Heart left ventricle (tissue), 13 donors: ENCODE measurements around the gene GPR119.

Experiments used
- CTCF ChIP-seq, 12 donors: fragments of 200-600 bp; sonication (generic) in 4 of 12; IDR thresholded peaks; one replicate each; pipeline versions ENCODE4 v1.5.0 to v1.8.0; 2018 to 2022; ENCODE audit warnings: antibody characterized with exemption in 12 of 12, mild to moderate bottlenecking in 5 of 12
- POLR2A ChIP-seq, 2 donors: fragments of 450-650 bp; IDR thresholded peaks; one replicate each; pipeline ENCODE4 v1.6.1; 2017; ENCODE audit warnings: antibody characterized with exemption in 2 of 2, mild to moderate bottlenecking in 2 of 2, moderate library complexity in 2 of 2
- donor health status: ischemic (EF 13 %, LVEDD 7.1; RV severe dilation, severe dysfunction).
- donor health status: DM: no; HTN: yes; CAD: no.
- donor health status: DM: no; HTN: no; CAD: no.
- donor health status: ischemic (EF 25% LVEDD 6.9; RV normal size, moderate dysfunction).
- donor health status: ischemic (EF 25% LVEDD 5.7; RV mildly dilated, moderate dysfunction).
- donor health status: ischemic (EF 35%, LVEDD 5.7; RV mildly dilated, moderate dysfunction).
- donor health status: nonischemic (EF 11% LVEDD 7.7; RV severe dilation, severe dysfunction).
- donor health status: DM: yes; HTN: yes; CAD: no.
- donor health status: PGD.
- donor health status: ischemic (EF 29% LVEDD 5.4; RV normal size, mild dysfunction).
- donor health status: nonischemic (EF 23%, LVEDD 6.1; RV moderate dilation, normal function).

- TF ChIP-seq CTCF (IDR thresholded peaks at IDR 0.05) (no peak), POLR2A (IDR thresholded peaks at IDR 0.05) (no peak)
These were observed 48.9 kb downstream of the GPR119 start for GRCh38 chrX:130336531-130336930.
